ENCODE data around the gene ZNF892. TPM values are rescaled to one million over a fixed set of nuclear protein-coding genes. Genes with fewer than 3 reads are reported as not detected.
A peak's percentile ranks its signal among the peaks of the same experiment; 100 is the strongest.

The ZNF892 gene
- 2.5 TPM for polyA plus RNA-seq (2013, experiment 1 of 2)
- polyA plus RNA-seq (2013, experiment 2 of 2) = 2.5 TPM

- Histone ChIP-seq H3K56ac (ENCODE audit: low read length) (peak within 1 kb of the TSS; percentile 81), H2BK120ac (ENCODE audit: low read depth, low read length) (no peak within 1 kb of the TSS), H3K23ac (ENCODE audit: low read length) (no peak within 1 kb of the TSS), H4K8ac (ENCODE audit: low read depth, low read length) (no peak within 1 kb of the TSS), H3K4ac (ENCODE audit: low read depth, low read length) (no peak within 1 kb of the TSS), H3K4me3 (ENCODE audit: low read length) (peak within 1 kb of the TSS; percentile 36), H3K79me1 (ENCODE audit: low read length) (peaks cover 1% of the 10 kb centered on the region), H2BK5ac (ENCODE audit: low read length) (no peak within 1 kb of the TSS), H3K27me3 (ENCODE audit: insufficient read depth, low read length, poor library complexity) (no peaks in the 10 kb centered on the region), H3K36me3 (ENCODE audit: control insufficient read depth, insufficient read depth, low read length) (peaks cover 3% of the 10 kb centered on the region), H3K18ac (ENCODE audit: low read length) (no peak within 1 kb of the TSS), H3K4me2 (ENCODE audit: low read length) (peak within 1 kb of the TSS; percentile 12), H3K27ac (ENCODE audit: low read depth, low read length) (peak within 1 kb of the TSS; percentile 37), H3K79me2 (ENCODE audit: control insufficient read depth, insufficient read depth, low read length) (no peaks in the 10 kb centered on the region), H2AK5ac (ENCODE audit: low read length) (no peak within 1 kb of the TSS), H4K5ac (ENCODE audit: low read length) (no peak within 1 kb of the TSS), H2BK15ac (replicated peaks; ENCODE audit: low read depth) (no peak within 1 kb of the TSS), H3K4me1 (ENCODE audit: control insufficient read depth, low read depth, low read length) (peaks cover 4% of the 10 kb centered on the region), H3K9ac (ENCODE audit: low read length) (peak within 1 kb of the TSS; percentile 62)
- peak; percentile 97 for DNase-seq
- no CpG with 5 or more reads among the region's 74 CpGs for WGBS (ENCODE audit: extremely low coverage, insufficient coverage, low lambda C conversion rate)
Measured at GRCh38 chr2:95207111-95207961, at the start of gene ZNF892. ZNF892 (plus strand) TSS chr2:95207521; CDS start chr2:95207816, 295 bp downstream.

- H3K18ac ChIP-seq (ENCODE audit: low read length) = no peak overlapping the region
- H3K36me3 ChIP-seq (ENCODE audit: control insufficient read depth, insufficient read depth, low read length) = peaks cover 3% of the 10 kb centered on the region
- no peak overlapping the region for H3K27ac ChIP-seq (ENCODE audit: low read depth, low read length)
- DNase-seq = no peak
- H3K56ac ChIP-seq (ENCODE audit: low read length) = peak overlapping the region; percentile 99
- H3K27me3 ChIP-seq (ENCODE audit: insufficient read depth, low read length, poor library complexity) = no peaks in the 10 kb centered on the region
- no peaks in the 10 kb centered on the region for H3K4me1 ChIP-seq (ENCODE audit: control insufficient read depth, low read depth, low read length)
- peak overlapping the region; percentile 97 for H3K4me2 ChIP-seq (ENCODE audit: low read length)
- H3K4ac ChIP-seq (ENCODE audit: low read depth, low read length) = no peak overlapping the region
- no peak overlapping the region for H2BK15ac ChIP-seq (replicated peaks; ENCODE audit: low read depth)
- H3K79me2 ChIP-seq (ENCODE audit: control insufficient read depth, insufficient read depth, low read length) = no peaks in the 10 kb centered on the region
- H2BK5ac ChIP-seq (ENCODE audit: low read length) = no peak overlapping the region
- H3K23ac ChIP-seq (ENCODE audit: low read length) = peak overlapping the region; percentile 68
- H4K5ac ChIP-seq (ENCODE audit: low read length) = no peak overlapping the region
- peak overlapping the region; percentile 96 for H3K9ac ChIP-seq (ENCODE audit: low read length)
- no peaks in the 10 kb centered on the region for H3K79me1 ChIP-seq (ENCODE audit: low read length)
- peak overlapping the region; percentile 10 for H3K4me3 ChIP-seq (ENCODE audit: low read length)
- no peak overlapping the region for H2BK120ac ChIP-seq (ENCODE audit: low read depth, low read length)
- H4K8ac ChIP-seq (ENCODE audit: low read depth, low read length) = no peak overlapping the region
- H2AK5ac ChIP-seq (ENCODE audit: low read length) = no peak overlapping the region
- no CpG with 5 or more reads among the region's 10 CpGs for WGBS (ENCODE audit: extremely low coverage, insufficient coverage, low lambda C conversion rate)
Measured at GRCh38 chr2:95158441-95158840, 48.9 kb upstream of the ZNF892 start.

GRCh38 chr2:95158891-95159619, 48.3 kb upstream of the ZNF892 start:
- H3K27ac ChIP-seq (ENCODE audit: low read depth, low read length) = no peak overlapping the region
- H2BK5ac ChIP-seq (ENCODE audit: low read length) = no peak overlapping the region
- no peaks in the 10 kb centered on the region for H3K27me3 ChIP-seq (ENCODE audit: insufficient read depth, low read length, poor library complexity)
- no peak overlapping the region for H4K8ac ChIP-seq (ENCODE audit: low read depth, low read length)
- peak; percentile 41 for DNase-seq
- peak overlapping the region; percentile 89 for H3K23ac ChIP-seq (ENCODE audit: low read length)
- peaks cover 3% of the 10 kb centered on the region for H3K36me3 ChIP-seq (ENCODE audit: control insufficient read depth, insufficient read depth, low read length)
- H3K4me1 ChIP-seq (ENCODE audit: control insufficient read depth, low read depth, low read length) = no peaks in the 10 kb centered on the region
- no peak overlapping the region for H3K4ac ChIP-seq (ENCODE audit: low read depth, low read length)
- H3K4me2 ChIP-seq (ENCODE audit: low read length) = peak overlapping the region; percentile 97
- WGBS (ENCODE audit: extremely low coverage, insufficient coverage, low lambda C conversion rate) = no CpG with 5 or more reads among the region's 58 CpGs
- H4K5ac ChIP-seq (ENCODE audit: low read length) = no peak overlapping the region
- no peaks in the 10 kb centered on the region for H3K79me2 ChIP-seq (ENCODE audit: control insufficient read depth, insufficient read depth, low read length)
- H3K4me3 ChIP-seq (ENCODE audit: low read length) = peak overlapping the region; percentile 70
- H2AK5ac ChIP-seq (ENCODE audit: low read length) = no peak overlapping the region
- peak overlapping the region; percentile 99 for H3K56ac ChIP-seq (ENCODE audit: low read length)
- H3K18ac ChIP-seq (ENCODE audit: low read length) = peak overlapping the region; percentile 19
- no peaks in the 10 kb centered on the region for H3K79me1 ChIP-seq (ENCODE audit: low read length)
- H2BK15ac ChIP-seq (replicated peaks; ENCODE audit: low read depth) = no peak overlapping the region
- H2BK120ac ChIP-seq (ENCODE audit: low read depth, low read length) = no peak overlapping the region
- H3K9ac ChIP-seq (ENCODE audit: low read length) = peak overlapping the region; percentile 96

- DNase-seq = peak; percentile 58
- Histone ChIP-seq H3K4me3 (ENCODE audit: low read length) (peak within 1 kb of the TSS; percentile 70), H3K27ac (ENCODE audit: low read depth, low read length) (no peak within 1 kb of the TSS), H2BK120ac (ENCODE audit: low read depth, low read length) (no peak within 1 kb of the TSS), H3K36me3 (ENCODE audit: control insufficient read depth, insufficient read depth, low read length) (peaks cover 3% of the 10 kb centered on the region), H3K79me2 (ENCODE audit: control insufficient read depth, insufficient read depth, low read length) (no peaks in the 10 kb centered on the region), H3K79me1 (ENCODE audit: low read length) (no peaks in the 10 kb centered on the region), H3K9ac (ENCODE audit: low read length) (peak within 1 kb of the TSS; percentile 96), H2BK5ac (ENCODE audit: low read length) (no peak within 1 kb of the TSS), H4K5ac (ENCODE audit: low read length) (no peak within 1 kb of the TSS), H3K4ac (ENCODE audit: low read depth, low read length) (no peak within 1 kb of the TSS), H3K4me1 (ENCODE audit: control insufficient read depth, low read depth, low read length) (no peaks in the 10 kb centered on the region), H3K4me2 (ENCODE audit: low read length) (peak within 1 kb of the TSS; percentile 97), H3K23ac (ENCODE audit: low read length) (peak within 1 kb of the TSS; percentile 89), H4K8ac (ENCODE audit: low read depth, low read length) (no peak within 1 kb of the TSS), H3K56ac (ENCODE audit: low read length) (peak within 1 kb of the TSS; percentile 99), H3K27me3 (ENCODE audit: insufficient read depth, low read length, poor library complexity) (no peaks in the 10 kb centered on the region), H3K18ac (ENCODE audit: low read length) (peak within 1 kb of the TSS; percentile 19), H2AK5ac (ENCODE audit: low read length) (no peak within 1 kb of the TSS), H2BK15ac (replicated peaks; ENCODE audit: low read depth) (no peak within 1 kb of the TSS)
- no CpG with 5 or more reads among the region's 64 CpGs for WGBS (ENCODE audit: extremely low coverage, insufficient coverage, low lambda C conversion rate)
Measured at GRCh38 chr2:95159690-95160449, 47.5 kb upstream of the ZNF892 start, which contains the start of gene ZNF514. ZNF514 (minus strand) TSS chr2:95159848; CDS start chr2:95153253, 6,595 bp downstream.

- H4K5ac ChIP-seq (ENCODE audit: low read length) = peak overlapping the region; percentile 93
- peak overlapping the region; percentile 87 for H3K9ac ChIP-seq (ENCODE audit: low read length)
- no peak overlapping the region for H3K27ac ChIP-seq (ENCODE audit: low read depth, low read length)
- H2BK120ac ChIP-seq (ENCODE audit: low read depth, low read length) = no peak overlapping the region
- H3K18ac ChIP-seq (ENCODE audit: low read length) = peak overlapping the region; percentile 82
- DNase-seq = no peak
- no peaks in the 10 kb centered on the region for H3K36me3 ChIP-seq (ENCODE audit: control insufficient read depth, insufficient read depth, low read length)
- H2BK5ac ChIP-seq (ENCODE audit: low read length) = no peak overlapping the region
- H3K79me1 ChIP-seq (ENCODE audit: low read length) = peaks cover 7% of the 10 kb centered on the region
- peak overlapping the region; percentile 97 for H3K56ac ChIP-seq (ENCODE audit: low read length)
- no peak overlapping the region for H2AK5ac ChIP-seq (ENCODE audit: low read length)
- peak overlapping the region; percentile 99 for H3K4ac ChIP-seq (ENCODE audit: low read depth, low read length)
- no peaks in the 10 kb centered on the region for H3K27me3 ChIP-seq (ENCODE audit: insufficient read depth, low read length, poor library complexity)
- H3K4me3 ChIP-seq (ENCODE audit: low read length) = peak overlapping the region; percentile 94
- no peak overlapping the region for H3K23ac ChIP-seq (ENCODE audit: low read length)
- H3K4me1 ChIP-seq (ENCODE audit: control insufficient read depth, low read depth, low read length) = peaks cover 5% of the 10 kb centered on the region
- H3K4me2 ChIP-seq (ENCODE audit: low read length) = peak overlapping the region; percentile 43
- no peaks in the 10 kb centered on the region for H3K79me2 ChIP-seq (ENCODE audit: control insufficient read depth, insufficient read depth, low read length)
- no CpG with 5 or more reads among the region's 9 CpGs for WGBS (ENCODE audit: extremely low coverage, insufficient coverage, low lambda C conversion rate)
- H4K8ac ChIP-seq (ENCODE audit: low read depth, low read length) = peak overlapping the region; percentile 95
- H2BK15ac ChIP-seq (replicated peaks; ENCODE audit: low read depth) = no peak overlapping the region
Measured at GRCh38 chr2:95165030-95165370, 42.3 kb upstream of the ZNF892 start.
